H1 (cell line): Measurements from ENCODE around the gene TTBK2. TPM values are rescaled to one million over a fixed set of nuclear protein-coding genes. Genes with fewer than 3 reads are reported as not detected.

Source experiments
- CTCF ChIA-PET: fragments of 300-600 bp; sonication (Branson Sonifier 250); formaldehyde crosslinking; loops from one replicate; lab custom pipeline; 2021; ENCODE audit not compliant: partially characterized antibody; lab: Charles Lee
- POLR2A ChIA-PET: fragments of 300-600 bp; sonication (Branson Sonifier 250); formaldehyde crosslinking; loops from one replicate; lab custom pipeline; 2021; ENCODE audit warnings: inconsistent platforms; ENCODE audit not compliant: partially characterized antibody; lab: Charles Lee
- DNase-seq, 2 experiments: peaks; one replicate each; pipeline versions ENCODE4 v3.0.0 to v3.0.0-alpha.2; 2010 to 2022; ENCODE audit warnings: low spot score in 2 of 2, low read depth in 1 of 2, mixed read lengths in 1 of 2
- FAIRE-seq: peaks from 2 replicates; lab custom pipeline; 2011; peaks lifted over from hg19 to GRCh38; lab: Jason Lieb, UNC
- H2AFZ ChIP-seq: 2 replicates; pipeline ENCODE4 v1.8.1; 2012; ENCODE audit warnings: low read length, inconsistent platforms
- H2AK5ac ChIP-seq: 2 replicates; pipeline ENCODE4 v1.6.1; 2013; ENCODE audit warnings: low read depth, low read length
- H2BK120ac ChIP-seq: replicated peaks from 2 replicates; pipeline ENCODE3; 2013; ENCODE audit warnings: low read depth, low read length, inconsistent platforms
- H2BK12ac ChIP-seq: 2 replicates; pipeline ENCODE4 v1.6.1; 2013; ENCODE audit warnings: low read depth, low read length
- H2BK15ac ChIP-seq: 2 replicates; pipeline ENCODE4 v1.6.1; 2013; ENCODE audit warnings: low read length
- H2BK20ac ChIP-seq: 2 replicates; pipeline ENCODE4 v1.6.1; 2013; ENCODE audit warnings: low read length
- H2BK5ac ChIP-seq: 2 replicates; pipeline ENCODE4 v1.6.1; 2013; ENCODE audit warnings: low read depth, low read length
- H3K14ac ChIP-seq: 2 replicates; pipeline ENCODE4 v1.6.1; 2013; ENCODE audit warnings: inconsistent platforms; ENCODE audit not compliant: insufficient read length
- H3K18ac ChIP-seq: 2 replicates; pipeline ENCODE4 v1.6.1; 2013; ENCODE audit warnings: low read length; ENCODE audit errors: extremely low read depth
- H3K23ac ChIP-seq: 2 replicates; pipeline ENCODE4 v1.6.1; 2013; ENCODE audit warnings: inconsistent platforms; ENCODE audit not compliant: insufficient read length
- H3K23me2 ChIP-seq: 2 replicates; pipeline ENCODE4 v1.6.1; 2013; ENCODE audit warnings: low read depth, low read length
- H3K27ac ChIP-seq: 2 replicates; pipeline ENCODE4 v1.6.1; 2011; ENCODE audit warnings: low read depth, low read length, inconsistent platforms
- H3K27me3 ChIP-seq, 4 experiments: replicated peaks in 1 of 4; 1 replicate in 1 of 4; 2 replicates in 3 of 4; pipeline versions ENCODE4 v1.6.1 to v1.8.1; 2011 to 2013; ENCODE audit warnings: low read length in 3 of 4, mild to moderate bottlenecking in 3 of 4, inconsistent platforms in 2 of 4, mixed read lengths in 2 of 4, moderate library complexity in 1 of 4; ENCODE audit not compliant: control insufficient read depth in 3 of 4, insufficient read depth in 3 of 4; ENCODE audit errors: extremely low read depth in 1 of 4
- H3K36me3 ChIP-seq, 4 experiments: 2 replicates each; pipeline versions ENCODE4 v1.6.1 to v1.8.1; 2011 to 2013; ENCODE audit warnings: mild to moderate bottlenecking in 4 of 4, low read length in 3 of 4, moderate library complexity in 2 of 4, control low read depth in 1 of 4, inconsistent platforms in 1 of 4; ENCODE audit not compliant: insufficient read depth in 4 of 4, control insufficient read depth in 2 of 4
- H3K4ac ChIP-seq: replicated peaks from 2 replicates; pipeline ENCODE3; 2013; ENCODE audit warnings: low read length, low read depth, mixed read lengths, inconsistent platforms; ENCODE audit not compliant: insufficient read length
- H3K4me1 ChIP-seq, 4 experiments: replicated peaks in 1 of 4; 1 replicate in 1 of 4; 2 replicates in 3 of 4; pipeline versions ENCODE4 v1.6.1 to v1.8.1; 2011 to 2013; ENCODE audit warnings: low read length in 3 of 4, inconsistent platforms in 2 of 4, mixed read lengths in 1 of 4; ENCODE audit not compliant: insufficient read depth in 4 of 4, control insufficient read depth in 3 of 4
- H3K4me2 ChIP-seq, 2 experiments: 2 replicates each; pipeline versions ENCODE4 v1.6.1 to v1.8.1; 2011 to 2013; ENCODE audit warnings: low read depth in 2 of 2, low read length in 2 of 2, control low read depth in 1 of 2, inconsistent platforms in 1 of 2, mild to moderate bottlenecking in 1 of 2; ENCODE audit not compliant: insufficient read depth in 1 of 2
- H3K4me3 ChIP-seq, 4 experiments: fragments of 200-600, 300-600 bp in 1 of 4; sonication (generic), shearing (Covaris generic), sonication (Bioruptor Twin) in 1 of 4; 2 replicates each; pipeline versions ENCODE4 v1.5.1 to v1.8.1; 2011 to 2016; ENCODE audit warnings: low read length in 4 of 4, low read depth in 3 of 4, control low read depth in 2 of 4, inconsistent platforms in 2 of 4, mild to moderate bottlenecking in 2 of 4, mixed read lengths in 1 of 4, moderate library complexity in 1 of 4; ENCODE audit not compliant: insufficient read depth in 2 of 4; ENCODE audit errors: extremely low read depth in 1 of 4
- H3K56ac ChIP-seq: replicated peaks from 2 replicates; pipeline ENCODE3; 2013; ENCODE audit warnings: low read depth, mild to moderate bottlenecking, mixed read lengths, low read length, inconsistent platforms; ENCODE audit not compliant: insufficient read length
- H3K79me1 ChIP-seq: 2 replicates; pipeline ENCODE4 v1.6.1; 2013; ENCODE audit warnings: low read depth, low read length, control low read depth
- H3K79me2 ChIP-seq, 2 experiments: 2 replicates each; pipeline versions ENCODE4 v1.6.1 to v1.8.1; 2012 to 2013; ENCODE audit warnings: low read length in 2 of 2, mild to moderate bottlenecking in 2 of 2, inconsistent platforms in 1 of 2; ENCODE audit not compliant: insufficient read depth in 2 of 2, control insufficient read depth in 1 of 2
- H3K9ac ChIP-seq, 4 experiments: replicated peaks in 1 of 4; 1 replicate in 1 of 4; 2 replicates in 3 of 4; pipeline versions ENCODE4 v1.6.1 to v1.8.1; 2011 to 2013; ENCODE audit warnings: low read depth in 3 of 4, low read length in 3 of 4, control low read depth in 2 of 4, mild to moderate bottlenecking in 2 of 4, moderate library complexity in 2 of 4, inconsistent platforms in 1 of 4; ENCODE audit errors: extremely low read depth in 1 of 4
- H3K9me3 ChIP-seq, 2 experiments: 2 replicates each; pipeline versions ENCODE4 v1.6.1 to v1.8.1; 2012 to 2013; ENCODE audit warnings: mild to moderate bottlenecking in 2 of 2, moderate library complexity in 2 of 2, control low read depth in 1 of 2, inconsistent platforms in 1 of 2, low read depth in 1 of 2, low read length in 1 of 2, mixed read lengths in 1 of 2; ENCODE audit not compliant: insufficient read depth in 2 of 2
- H4K20me1 ChIP-seq, 2 experiments: replicated peaks in 1 of 2; 2 replicates each; pipeline versions ENCODE3 to v1.8.1; 2011 to 2013; ENCODE audit warnings: inconsistent platforms in 2 of 2, low read length in 2 of 2, mild to moderate bottlenecking in 1 of 2; ENCODE audit not compliant: insufficient read depth in 2 of 2, control insufficient read depth in 1 of 2
- H4K5ac ChIP-seq: 2 replicates; pipeline ENCODE4 v1.6.1; 2013; ENCODE audit warnings: low read length, low read depth, mixed read lengths, inconsistent platforms; ENCODE audit not compliant: insufficient read length
- H4K8ac ChIP-seq: 2 replicates; pipeline ENCODE4 v1.8.0; 2013; ENCODE audit warnings: mild to moderate bottlenecking, moderate library complexity, low read length, inconsistent platforms; ENCODE audit not compliant: insufficient read depth; ENCODE audit errors: extremely low read depth
- H4K91ac ChIP-seq: replicated peaks from 2 replicates; pipeline ENCODE3; 2013; ENCODE audit warnings: low read length, mixed read lengths, inconsistent platforms; ENCODE audit not compliant: insufficient read length
- TAF1 ChIP-seq: IDR thresholded peaks from 2 replicates; pipeline ENCODE4 v1.6.1; 2011; ENCODE audit warnings: mild to moderate bottlenecking, low read depth, low read length
- WGBS, 2 experiments: shearing (Covaris generic) in 1 of 2; methylation state at CpG; one replicate each; pipeline versions ENCODE4 v1.1.6 to v1.1.7; 2013 to 2015; ENCODE audit warnings: low lambda C conversion rate in 2 of 2, mixed read lengths in 2 of 2, inconsistent platforms in 1 of 2, low coverage in 1 of 2, missing lambda C conversion rate in 1 of 2; ENCODE audit not compliant: insufficient replicate concordance in 2 of 2, insufficient coverage in 1 of 2, insufficient read length in 1 of 2; ENCODE audit errors: extremely low coverage in 1 of 2, missing lambda C conversion rate in 1 of 2; 5-methylcytosine and 5-hydroxymethylcytosine counted together
- polyA plus RNA-seq, 7 experiments: library from polyadenylated mRNA; depleted of rRNA in 3 of 7; stranded (reverse) in 5 of 7; unstranded in 2 of 7; fragments of >200 nt in 5 of 7; fragments of 200-250 nt in 2 of 7; gene quantifications; 1 replicate in 5 of 7; 2 replicates in 1 of 7; 4 replicates in 1 of 7; pipeline versions ENCODE4 v1.2.1 to v1.2.3, GENCODE V29; 2011 to 2013; ENCODE audit warnings: missing spikeins in 2 of 7, mixed read lengths in 2 of 7
- total RNA-seq: library from RNA; stranded (reverse); fragmentation: NEBNext Ultra II Directional; extraction: Animal tissue kit (Norgen Biotek cat#: 25700); gene quantifications from 2 replicates; pipeline ENCODE4 v1.2.1, GENCODE V29; 2021

The TTBK2 gene
- total and polyA plus RNA-seq, 2 of the 8 experiments (the other 6 are each of a cell fraction or from before 2014, with no cell fraction given): 2.7 to 18.2 TPM

DNA sequence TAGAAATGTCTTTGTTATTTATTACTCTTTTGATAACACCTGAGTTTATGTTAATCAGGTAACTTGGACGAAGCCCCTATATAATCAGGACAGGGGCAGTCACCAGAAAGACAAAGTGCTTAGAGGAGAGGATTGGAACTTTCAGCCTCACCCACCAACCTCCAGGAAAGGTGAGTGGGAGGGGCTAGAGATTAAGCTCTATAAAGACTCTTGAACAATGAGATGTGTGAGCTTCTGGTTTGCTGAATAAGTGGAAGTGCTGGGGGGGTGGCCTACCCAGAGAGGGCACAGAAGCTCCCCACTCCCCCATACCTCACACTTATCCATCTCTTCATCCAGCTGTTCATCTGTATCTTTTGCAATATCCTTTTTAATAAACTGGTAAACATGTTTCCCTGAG, 73.9 kb downstream of the TTBK2 start:
- Histone ChIP-seq H3K4me2 (no peak overlapping the region), H3K79me1 (no peaks in the 10 kb centered on the region), H3K27me3 (no peaks in the 10 kb centered on the region), H4K8ac (no peak overlapping the region), H3K27ac (no peak overlapping the region), H2BK15ac (no peak overlapping the region), H3K56ac (no peak overlapping the region), H4K5ac (no peak overlapping the region), H3K4me1 (no peaks in the 10 kb centered on the region), H2AFZ (no peak overlapping the region), H3K23me2 (no peaks in the 10 kb centered on the region), H3K18ac (no peak overlapping the region), H2BK120ac (no peak overlapping the region), H2BK20ac (no peak overlapping the region), H3K9me3 (peaks cover 7 to 10% of the 10 kb centered on the region in 2 experiments), H4K91ac (no peak overlapping the region), H3K36me3 (peaks cover 0 to 8% (median 0%) of the 10 kb centered on the region in 4 experiments; a peak in 1 of 8 replicates), H2BK5ac (no peak overlapping the region), H3K79me2 (no peaks in the 10 kb centered on the region), H3K4ac (no peak overlapping the region), H2AK5ac (no peak overlapping the region), H3K14ac (no peak overlapping the region), H3K4me3 (no peak overlapping the region), H3K23ac (no peak overlapping the region), H4K20me1 (no peaks in the 10 kb centered on the region), H3K9ac (no peak overlapping the region), H2BK12ac (no peak overlapping the region)
- no peak for TF ChIP-seq TAF1
- ChIA-PET CTCF (interaction anchor here (0.8 to 1.9 kb wide), 3 partner anchors 25 to 80 kb away, joined by 3 to 4 read pairs (median 3); no protein-coding TSS in a partner anchor), POLR2A (interaction anchor here (0.7 kb wide), 1 partner anchor 15 kb away, joined by 3 read pairs; no protein-coding TSS in a partner anchor)
- DNase-seq: no peak
- 91% methylated on average over 1 of the region's 1 CpG; no CpG with 5 or more reads in 1 of the 2 experiments for WGBS, 2 experiments
- no peak for FAIRE-seq
